GM23338 (cell line): Measurements from ENCODE around the gene AADAT.

ENCODE experiments used
- CREB1 ChIP-seq: fragments of 250-450 bp; sonication (Bioruptor Pico); IDR thresholded peaks from 2 replicates; pipeline ENCODE4 v1.5.0; 2020; ENCODE audit warnings: low read depth, mild to moderate bottlenecking, moderate library complexity
- EZH2 ChIP-seq: fragments of 200-600 bp; sonication (generic); IDR thresholded peaks from one replicate; pipeline ENCODE4 v1.8.0; 2017; ENCODE audit warnings: antibody characterized with exemption, mild to moderate bottlenecking, low read depth; ENCODE audit not compliant: unreplicated experiment
- EZH2phosphoT487 ChIP-seq: fragments of 200-600 bp; sonication (generic); IDR thresholded peaks from one replicate; pipeline ENCODE4 v1.8.1; 2018; ENCODE audit warnings: antibody characterized with exemption; ENCODE audit not compliant: unreplicated experiment
- JUNB ChIP-seq: IDR thresholded peaks from one replicate; pipeline ENCODE4 v1.6.1; 2016; ENCODE audit warnings: antibody characterized with exemption; ENCODE audit not compliant: unreplicated experiment
- NANOG ChIP-seq: IDR thresholded peaks from 2 replicates; pipeline ENCODE4 v1.6.1; 2016; ENCODE audit warnings: antibody characterized with exemption, borderline replicate concordance
- POLR2AphosphoS5 ChIP-seq: IDR thresholded peaks from 2 replicates; pipeline ENCODE4 v1.6.1; 2016; ENCODE audit warnings: antibody characterized with exemption, low read depth
- STAT1 ChIP-seq: IDR thresholded peaks from one replicate; pipeline ENCODE4 v1.6.1; 2016; ENCODE audit warnings: antibody characterized with exemption; ENCODE audit not compliant: unreplicated experiment
- ZNF331 ChIP-seq: fragments of 250-450 bp; sonication (Bioruptor Pico); IDR thresholded peaks from 2 replicates; pipeline ENCODE4 v1.5.0; 2020; ENCODE audit warnings: low read depth, mild to moderate bottlenecking, moderate library complexity
- TF ChIP-seq, protein P1 (sequence below), 2 experiments: fragments of 200-600 bp in 1 of 2; sonication (generic) in 1 of 2; conservative IDR thresholded peaks; 2 replicates each; pipeline versions ENCODE4 v1.5.1 to v1.6.1; 2016 to 2017; ENCODE audit warnings: antibody characterized with exemption in 2 of 2, low read depth in 2 of 2, mild to moderate bottlenecking in 2 of 2, moderate library complexity in 1 of 2
- TF ChIP-seq, protein P2 (sequence below): IDR thresholded peaks from one replicate; pipeline ENCODE4 v1.6.1; 2018; ENCODE audit warnings: antibody characterized with exemption; ENCODE audit not compliant: unreplicated experiment
- TF ChIP-seq, protein P3 (sequence below): IDR thresholded peaks from 2 replicates; pipeline ENCODE4 v1.6.1; 2016; ENCODE audit warnings: antibody characterized with exemption

DNA sequence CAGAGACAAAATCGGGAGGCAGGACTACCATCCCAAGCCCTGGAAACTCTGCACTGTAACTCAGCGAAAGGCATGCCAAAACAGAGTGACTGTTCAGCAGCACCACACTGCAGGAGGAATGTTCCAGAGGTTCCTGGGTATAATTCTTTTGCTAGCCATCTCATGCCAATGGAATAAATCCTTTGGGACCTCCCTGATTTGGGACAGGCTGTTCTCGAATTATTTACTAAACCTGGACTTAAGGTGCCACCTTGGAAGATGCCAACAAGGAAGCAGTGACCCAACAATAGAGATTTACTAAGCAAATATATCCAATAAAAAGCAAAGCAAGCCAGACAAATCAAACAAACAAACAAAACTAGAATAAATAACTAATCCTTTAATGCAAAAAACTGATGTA lies 9.3 kb downstream of the AADAT start:
- TF ChIP-seq, protein P1, sequence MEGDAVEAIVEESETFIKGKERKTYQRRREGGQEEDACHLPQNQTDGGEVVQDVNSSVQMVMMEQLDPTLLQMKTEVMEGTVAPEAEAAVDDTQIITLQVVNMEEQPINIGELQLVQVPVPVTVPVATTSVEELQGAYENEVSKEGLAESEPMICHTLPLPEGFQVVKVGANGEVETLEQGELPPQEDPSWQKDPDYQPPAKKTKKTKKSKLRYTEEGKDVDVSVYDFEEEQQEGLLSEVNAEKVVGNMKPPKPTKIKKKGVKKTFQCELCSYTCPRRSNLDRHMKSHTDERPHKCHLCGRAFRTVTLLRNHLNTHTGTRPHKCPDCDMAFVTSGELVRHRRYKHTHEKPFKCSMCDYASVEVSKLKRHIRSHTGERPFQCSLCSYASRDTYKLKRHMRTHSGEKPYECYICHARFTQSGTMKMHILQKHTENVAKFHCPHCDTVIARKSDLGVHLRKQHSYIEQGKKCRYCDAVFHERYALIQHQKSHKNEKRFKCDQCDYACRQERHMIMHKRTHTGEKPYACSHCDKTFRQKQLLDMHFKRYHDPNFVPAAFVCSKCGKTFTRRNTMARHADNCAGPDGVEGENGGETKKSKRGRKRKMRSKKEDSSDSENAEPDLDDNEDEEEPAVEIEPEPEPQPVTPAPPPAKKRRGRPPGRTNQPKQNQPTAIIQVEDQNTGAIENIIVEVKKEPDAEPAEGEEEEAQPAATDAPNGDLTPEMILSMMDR (conservative IDR thresholded peaks at IDR 0.05; ENCODE audit: low read depth in 2 of 2): no peak
- TF ChIP-seq JUNB (no peak), EZH2phosphoT487 (no peak), POLR2AphosphoS5 (no peak), EZH2 (no peak), CREB1 (CRISPR knock-in tag) (no peak), STAT1 (no peak), ZNF331 (no peak), NANOG (no peak)
- TF ChIP-seq, protein P2, sequence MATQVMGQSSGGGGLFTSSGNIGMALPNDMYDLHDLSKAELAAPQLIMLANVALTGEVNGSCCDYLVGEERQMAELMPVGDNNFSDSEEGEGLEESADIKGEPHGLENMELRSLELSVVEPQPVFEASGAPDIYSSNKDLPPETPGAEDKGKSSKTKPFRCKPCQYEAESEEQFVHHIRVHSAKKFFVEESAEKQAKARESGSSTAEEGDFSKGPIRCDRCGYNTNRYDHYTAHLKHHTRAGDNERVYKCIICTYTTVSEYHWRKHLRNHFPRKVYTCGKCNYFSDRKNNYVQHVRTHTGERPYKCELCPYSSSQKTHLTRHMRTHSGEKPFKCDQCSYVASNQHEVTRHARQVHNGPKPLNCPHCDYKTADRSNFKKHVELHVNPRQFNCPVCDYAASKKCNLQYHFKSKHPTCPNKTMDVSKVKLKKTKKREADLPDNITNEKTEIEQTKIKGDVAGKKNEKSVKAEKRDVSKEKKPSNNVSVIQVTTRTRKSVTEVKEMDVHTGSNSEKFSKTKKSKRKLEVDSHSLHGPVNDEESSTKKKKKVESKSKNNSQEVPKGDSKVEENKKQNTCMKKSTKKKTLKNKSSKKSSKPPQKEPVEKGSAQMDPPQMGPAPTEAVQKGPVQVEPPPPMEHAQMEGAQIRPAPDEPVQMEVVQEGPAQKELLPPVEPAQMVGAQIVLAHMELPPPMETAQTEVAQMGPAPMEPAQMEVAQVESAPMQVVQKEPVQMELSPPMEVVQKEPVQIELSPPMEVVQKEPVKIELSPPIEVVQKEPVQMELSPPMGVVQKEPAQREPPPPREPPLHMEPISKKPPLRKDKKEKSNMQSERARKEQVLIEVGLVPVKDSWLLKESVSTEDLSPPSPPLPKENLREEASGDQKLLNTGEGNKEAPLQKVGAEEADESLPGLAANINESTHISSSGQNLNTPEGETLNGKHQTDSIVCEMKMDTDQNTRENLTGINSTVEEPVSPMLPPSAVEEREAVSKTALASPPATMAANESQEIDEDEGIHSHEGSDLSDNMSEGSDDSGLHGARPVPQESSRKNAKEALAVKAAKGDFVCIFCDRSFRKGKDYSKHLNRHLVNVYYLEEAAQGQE: no peak
- TF ChIP-seq, protein P3, sequence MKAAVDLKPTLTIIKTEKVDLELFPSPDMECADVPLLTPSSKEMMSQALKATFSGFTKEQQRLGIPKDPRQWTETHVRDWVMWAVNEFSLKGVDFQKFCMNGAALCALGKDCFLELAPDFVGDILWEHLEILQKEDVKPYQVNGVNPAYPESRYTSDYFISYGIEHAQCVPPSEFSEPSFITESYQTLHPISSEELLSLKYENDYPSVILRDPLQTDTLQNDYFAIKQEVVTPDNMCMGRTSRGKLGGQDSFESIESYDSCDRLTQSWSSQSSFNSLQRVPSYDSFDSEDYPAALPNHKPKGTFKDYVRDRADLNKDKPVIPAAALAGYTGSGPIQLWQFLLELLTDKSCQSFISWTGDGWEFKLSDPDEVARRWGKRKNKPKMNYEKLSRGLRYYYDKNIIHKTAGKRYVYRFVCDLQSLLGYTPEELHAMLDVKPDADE: no peak
